ENCODE measurements around the gene SDSL. TPM values are rescaled to one million over a fixed set of nuclear protein-coding genes. Genes with fewer than 3 reads are reported as not detected.

SDSL gene
- total and polyA plus RNA-seq, 9 donors: 0.43 to 19.3 (median 3.7) TPM

GRCh38 chr12:113473942-113474341, 51.8 kb downstream of the SDSL start:
- no peak for DNase-seq
- no peak for TF ChIP-seq EP300 (IDR thresholded peaks at IDR 0.05)
- TF ChIP-seq POLR2A (IDR thresholded peaks at IDR 0.05): no peak
- TF ChIP-seq CTCF (IDR thresholded peaks at IDR 0.05): no peak
- H3K4me3 ChIP-seq: no peak overlapping the region
- WGBS, 3 donors: 1% methylated on average over 9 of the region's 9 CpGs
- no peaks in the 10 kb centered on the region for H3K4me1 ChIP-seq (ENCODE audit: insufficient read depth)
- H3K36me3 ChIP-seq: no peaks in the 10 kb centered on the region
- intact Hi-C loops (cut with DNase I): no loop called here
- no peaks in the 10 kb centered on the region for H3K9me3 ChIP-seq
- H3K27ac ChIP-seq: no peak overlapping the region
- H3K27me3 ChIP-seq: no peaks in the 10 kb centered on the region

- H3K4me1 ChIP-seq (ENCODE audit: insufficient read depth): no peaks in the 10 kb centered on the region
- DNase-seq: no peak
- H3K27me3 ChIP-seq: no peaks in the 10 kb centered on the region
- H3K9me3 ChIP-seq: no peaks in the 10 kb centered on the region
- H3K4me3 ChIP-seq: no peak overlapping the region
- TF ChIP-seq POLR2A (IDR thresholded peaks at IDR 0.05) (no peak), CTCF (IDR thresholded peaks at IDR 0.05) (no peak)
- WGBS, 3 donors: 2 to 4% (median 3%) methylated on average over 19 of the region's 19 CpGs
- H3K36me3 ChIP-seq: no peaks in the 10 kb centered on the region
- intact Hi-C loops (cut with DNase I): no loop called here
- no peak overlapping the region for H3K27ac ChIP-seq
These were observed 52.7 kb downstream of the SDSL start for GRCh38 chr12:113474635-113475436.

GRCh38 chr12:113475451-113476175, 53.4 kb downstream of the SDSL start:
- no peak overlapping the region for H3K4me3 ChIP-seq
- whole genome bisulfite sequencing, 3 donors: 1 to 2% (median 1%) methylated on average over 50 of the region's 50 CpGs
- H3K36me3 ChIP-seq: no peaks in the 10 kb centered on the region

More at GRCh38 chr12:113475451-113476175, 53.4 kb downstream of the SDSL start:
- H3K9me3 ChIP-seq: no peaks in the 10 kb centered on the region
- no peak overlapping the region for H3K27ac ChIP-seq
- H3K4me1 ChIP-seq (ENCODE audit: insufficient read depth): no peaks in the 10 kb centered on the region
- no peaks in the 10 kb centered on the region for H3K27me3 ChIP-seq
- DNase-seq: no peak
- intact Hi-C loops (cut with DNase I): no loop called here
- TF ChIP-seq CTCF (IDR thresholded peaks at IDR 0.05) (no peak), EP300 (IDR thresholded peaks at IDR 0.05) (no peak), POLR2A (IDR thresholded peaks at IDR 0.05) (no peak)
